ENCODE results near the gene IL1F10. TPM values are rescaled to one million over a fixed set of nuclear protein-coding genes. Genes with fewer than 3 reads are reported as not detected.

IL1F10 gene
- total RNA-seq, 1 experiment from 2014 or later = not detected

DNA sequence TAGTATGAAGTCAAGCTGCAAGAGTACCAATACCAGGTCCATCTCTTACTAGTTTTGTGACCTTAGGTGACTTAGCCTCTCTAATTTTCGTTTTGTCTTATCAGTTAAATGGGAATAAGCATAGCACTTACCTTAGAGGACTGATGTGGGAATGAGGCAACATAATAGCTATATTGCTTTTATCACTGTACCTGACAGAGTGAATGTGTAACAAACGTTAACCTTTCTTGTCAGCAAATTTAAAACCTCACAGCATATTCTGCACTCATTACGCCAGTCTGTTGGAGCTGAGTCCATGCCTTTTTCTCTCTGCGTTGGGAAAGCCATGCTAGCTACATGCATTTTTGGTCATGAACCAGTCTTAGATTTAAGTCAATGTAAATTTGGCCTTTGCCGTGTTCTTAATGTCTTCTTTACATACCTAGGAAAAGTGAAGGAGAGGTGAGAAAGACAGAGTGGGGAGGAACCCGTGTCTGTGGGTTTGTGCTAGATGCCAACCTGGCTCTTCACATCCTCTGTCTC lies 15.3 kb upstream of the IL1F10 start, which contains the start of gene IL36B:
Gene IL36B (minus strand): TSS at position 472 of the 522 bp plus-strand sequence.
- Histone ChIP-seq H2AFZ (ENCODE audit: low read length) (no peak within 1 kb of the TSS), H3K4me2 (ENCODE audit: low read depth, low read length, poor library complexity, severe bottlenecking) (no peak within 1 kb of the TSS), H3K36me3 (ENCODE audit: insufficient read depth, low read length) (no peaks in the 10 kb centered on the region), H3K9me3 (ENCODE audit: low read length) (no peaks in the 10 kb centered on the region), H3K79me2 (ENCODE audit: low read length) (no peaks in the 10 kb centered on the region), H3K27ac (ENCODE audit: low read length) (no peak within 1 kb of the TSS), H3K27me3 (ENCODE audit: low read length) (no peaks in the 10 kb centered on the region), H4K20me1 (ENCODE audit: insufficient read depth, low read depth, low read length) (no peaks in the 10 kb centered on the region), H3K4me3 (ENCODE audit: low read length) (no peak within 1 kb of the TSS), H3K4me1 (ENCODE audit: low read length) (no peaks in the 10 kb centered on the region), H3K9me2 (replicated peaks; ENCODE audit: insufficient read depth, low read length) (no peaks in the 10 kb centered on the region), H3K9ac (ENCODE audit: low read length) (no peak within 1 kb of the TSS)
- DNase-seq = no peak

- H3K36me3 ChIP-seq (ENCODE audit: insufficient read depth, low read length) = no peaks in the 10 kb centered on the region
Observed at GRCh38 chr2:113053666-113054065, 14.1 kb upstream of the IL1F10 start.

GRCh38 chr2:113054066-113054465 lies 13.7 kb upstream of the IL1F10 start:
- no peak overlapping the region for H3K4me2 ChIP-seq (ENCODE audit: low read depth, low read length, poor library complexity, severe bottlenecking)
- H3K9ac ChIP-seq (ENCODE audit: low read length) = no peak overlapping the region
- no peaks in the 10 kb centered on the region for H3K27me3 ChIP-seq (ENCODE audit: low read length)
- no peak overlapping the region for H2AFZ ChIP-seq (ENCODE audit: low read length)
- no peaks in the 10 kb centered on the region for H3K9me2 ChIP-seq (replicated peaks; ENCODE audit: insufficient read depth, low read length)
- no peaks in the 10 kb centered on the region for H3K4me1 ChIP-seq (ENCODE audit: low read length)
- no peaks in the 10 kb centered on the region for H3K79me2 ChIP-seq (ENCODE audit: low read length)
- H3K36me3 ChIP-seq (ENCODE audit: insufficient read depth, low read length) = no peaks in the 10 kb centered on the region
- DNase-seq = no peak
- no peak overlapping the region for H3K27ac ChIP-seq (ENCODE audit: low read length)
- H4K20me1 ChIP-seq (ENCODE audit: insufficient read depth, low read depth, low read length) = no peaks in the 10 kb centered on the region
- H3K9me3 ChIP-seq (ENCODE audit: low read length) = no peaks in the 10 kb centered on the region
- H3K4me3 ChIP-seq (ENCODE audit: low read length) = no peak overlapping the region

More at GRCh38 chr2:113053666-113054065, 14.1 kb upstream of the IL1F10 start:
- Histone ChIP-seq H3K9me3 (ENCODE audit: low read length) (no peaks in the 10 kb centered on the region), H3K4me2 (ENCODE audit: low read depth, low read length, poor library complexity, severe bottlenecking) (no peak overlapping the region), H2AFZ (ENCODE audit: low read length) (no peak overlapping the region), H3K27ac (ENCODE audit: low read length) (no peak overlapping the region), H4K20me1 (ENCODE audit: insufficient read depth, low read depth, low read length) (no peaks in the 10 kb centered on the region), H3K9me2 (replicated peaks; ENCODE audit: insufficient read depth, low read length) (no peaks in the 10 kb centered on the region), H3K79me2 (ENCODE audit: low read length) (no peaks in the 10 kb centered on the region), H3K27me3 (ENCODE audit: low read length) (no peaks in the 10 kb centered on the region), H3K4me3 (ENCODE audit: low read length) (no peak overlapping the region), H3K9ac (ENCODE audit: low read length) (no peak overlapping the region), H3K4me1 (ENCODE audit: low read length) (no peaks in the 10 kb centered on the region)
- no peak for DNase-seq

GRCh38 chr2:113056521-113056920 lies 11.2 kb upstream of the IL1F10 start:
- Histone ChIP-seq H3K79me2 (ENCODE audit: low read length) (no peaks in the 10 kb centered on the region), H3K9me3 (ENCODE audit: low read length) (no peaks in the 10 kb centered on the region), H3K27me3 (ENCODE audit: low read length) (no peaks in the 10 kb centered on the region), H2AFZ (ENCODE audit: low read length) (no peak overlapping the region), H3K4me2 (ENCODE audit: low read depth, low read length, poor library complexity, severe bottlenecking) (no peak overlapping the region), H3K9me2 (replicated peaks; ENCODE audit: insufficient read depth, low read length) (no peaks in the 10 kb centered on the region), H4K20me1 (ENCODE audit: insufficient read depth, low read depth, low read length) (no peaks in the 10 kb centered on the region), H3K4me3 (ENCODE audit: low read length) (no peak overlapping the region), H3K9ac (ENCODE audit: low read length) (no peak overlapping the region), H3K27ac (ENCODE audit: low read length) (no peak overlapping the region), H3K4me1 (ENCODE audit: low read length) (no peaks in the 10 kb centered on the region), H3K36me3 (ENCODE audit: insufficient read depth, low read length) (no peaks in the 10 kb centered on the region)
- DNase-seq = no peak

- Histone ChIP-seq H4K20me1 (ENCODE audit: insufficient read depth, low read depth, low read length) (no peaks in the 10 kb centered on the region), H3K27ac (ENCODE audit: low read length) (no peak overlapping the region), H3K27me3 (ENCODE audit: low read length) (no peaks in the 10 kb centered on the region), H3K36me3 (ENCODE audit: insufficient read depth, low read length) (no peaks in the 10 kb centered on the region), H3K9ac (ENCODE audit: low read length) (no peak overlapping the region), H2AFZ (ENCODE audit: low read length) (no peak overlapping the region), H3K9me3 (ENCODE audit: low read length) (no peaks in the 10 kb centered on the region), H3K4me1 (ENCODE audit: low read length) (no peaks in the 10 kb centered on the region), H3K4me2 (ENCODE audit: low read depth, low read length, poor library complexity, severe bottlenecking) (no peak overlapping the region), H3K4me3 (ENCODE audit: low read length) (no peak overlapping the region), H3K9me2 (replicated peaks; ENCODE audit: insufficient read depth, low read length) (no peaks in the 10 kb centered on the region), H3K79me2 (ENCODE audit: low read length) (no peaks in the 10 kb centered on the region)
- DNase-seq = no peak
Observed at GRCh38 chr2:113057117-113057516, 10.7 kb upstream of the IL1F10 start.

GRCh38 chr2:113058411-113058994 lies 9.3 kb upstream of the IL1F10 start:
- Histone ChIP-seq H2AFZ (ENCODE audit: low read length) (no peak overlapping the region), H3K36me3 (ENCODE audit: insufficient read depth, low read length) (no peaks in the 10 kb centered on the region), H3K4me1 (ENCODE audit: low read length) (no peaks in the 10 kb centered on the region), H3K27me3 (ENCODE audit: low read length) (no peaks in the 10 kb centered on the region), H3K79me2 (ENCODE audit: low read length) (no peaks in the 10 kb centered on the region), H3K4me2 (ENCODE audit: low read depth, low read length, poor library complexity, severe bottlenecking) (no peak overlapping the region), H4K20me1 (ENCODE audit: insufficient read depth, low read depth, low read length) (no peaks in the 10 kb centered on the region), H3K27ac (ENCODE audit: low read length) (no peak overlapping the region), H3K9me3 (ENCODE audit: low read length) (no peaks in the 10 kb centered on the region), H3K9ac (ENCODE audit: low read length) (no peak overlapping the region), H3K4me3 (ENCODE audit: low read length) (no peak overlapping the region), H3K9me2 (replicated peaks; ENCODE audit: insufficient read depth, low read length) (no peaks in the 10 kb centered on the region)
- DNase-seq = no peak

DNA sequence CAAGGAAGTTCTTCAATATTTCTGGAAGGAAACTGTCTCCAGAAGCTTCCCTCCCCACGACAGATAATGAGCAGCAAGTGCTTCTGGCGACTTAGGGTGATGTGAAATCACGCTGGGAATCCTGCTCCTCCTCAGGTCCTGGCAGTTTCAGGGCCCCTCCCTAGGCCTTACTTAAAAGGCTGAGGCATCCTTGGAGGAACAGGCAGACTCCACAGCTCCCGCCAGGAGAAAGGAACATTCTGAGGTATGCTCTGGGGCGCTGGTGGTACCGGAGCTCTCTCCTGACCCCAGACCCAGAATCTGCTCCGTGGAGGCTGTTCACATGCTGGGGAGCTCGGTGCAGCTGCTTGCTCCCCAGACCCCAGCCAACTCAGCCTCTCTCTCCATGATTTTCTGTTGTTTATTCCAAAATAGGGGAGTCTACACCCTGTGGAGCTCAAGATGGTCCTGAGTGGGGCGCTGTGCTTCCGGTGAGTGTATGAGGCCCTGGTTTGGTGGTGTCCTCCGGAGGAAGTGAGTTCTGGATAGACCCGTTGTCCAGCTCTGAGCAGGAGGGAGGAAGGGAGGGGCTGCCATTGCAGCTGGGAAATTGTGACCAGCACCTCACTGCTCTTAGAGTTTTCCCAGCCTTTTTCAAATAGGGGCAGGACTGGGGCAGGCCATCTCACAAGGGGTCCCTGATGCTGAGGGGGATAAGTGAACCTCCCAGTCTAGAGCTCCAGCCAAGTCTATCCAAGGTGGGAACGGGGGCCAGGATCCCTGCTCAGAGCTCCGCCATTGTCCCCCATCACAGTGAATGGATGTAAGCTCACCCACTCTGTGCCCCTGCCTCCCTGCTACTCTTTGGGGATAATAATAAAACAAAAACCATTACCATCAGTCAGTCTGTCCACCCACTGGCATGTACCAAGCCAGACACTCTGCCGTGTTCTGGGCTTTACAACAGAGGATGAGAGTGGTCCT lies 8.5 kb upstream of the IL1F10 start, which contains the start of gene IL36RN:
Gene IL36RN (plus strand): TSS at position 201 of the 963 bp plus-strand sequence. CDS start 241 bp downstream, at position 442.
- Histone ChIP-seq H3K9ac (ENCODE audit: low read length) (no peak within 1 kb of the TSS), H3K4me2 (ENCODE audit: low read depth, low read length, poor library complexity, severe bottlenecking) (no peak within 1 kb of the TSS), H3K9me2 (replicated peaks; ENCODE audit: insufficient read depth, low read length) (no peaks in the 10 kb centered on the region), H2AFZ (ENCODE audit: low read length) (no peak within 1 kb of the TSS), H4K20me1 (ENCODE audit: insufficient read depth, low read depth, low read length) (no peaks in the 10 kb centered on the region), H3K27me3 (ENCODE audit: low read length) (no peaks in the 10 kb centered on the region), H3K36me3 (ENCODE audit: insufficient read depth, low read length) (no peaks in the 10 kb centered on the region), H3K4me1 (ENCODE audit: low read length) (no peaks in the 10 kb centered on the region), H3K27ac (ENCODE audit: low read length) (no peak within 1 kb of the TSS), H3K9me3 (ENCODE audit: low read length) (no peaks in the 10 kb centered on the region), H3K4me3 (ENCODE audit: low read length) (no peak within 1 kb of the TSS), H3K79me2 (ENCODE audit: low read length) (no peaks in the 10 kb centered on the region)
- DNase-seq = no peak

- H2AFZ ChIP-seq (ENCODE audit: low read length) = no peak overlapping the region
- no peaks in the 10 kb centered on the region for H3K27me3 ChIP-seq (ENCODE audit: low read length)
- H3K9me2 ChIP-seq (replicated peaks; ENCODE audit: insufficient read depth, low read length) = no peaks in the 10 kb centered on the region
- no peaks in the 10 kb centered on the region for H3K79me2 ChIP-seq (ENCODE audit: low read length)
- H3K4me1 ChIP-seq (ENCODE audit: low read length) = no peaks in the 10 kb centered on the region
- H3K4me2 ChIP-seq (ENCODE audit: low read depth, low read length, poor library complexity, severe bottlenecking) = no peak overlapping the region
- H3K9me3 ChIP-seq (ENCODE audit: low read length) = no peaks in the 10 kb centered on the region
- H3K4me3 ChIP-seq (ENCODE audit: low read length) = no peak overlapping the region
- DNase-seq = no peak
- H4K20me1 ChIP-seq (ENCODE audit: insufficient read depth, low read depth, low read length) = no peaks in the 10 kb centered on the region
- no peak overlapping the region for H3K9ac ChIP-seq (ENCODE audit: low read length)
- H3K27ac ChIP-seq (ENCODE audit: low read length) = no peak overlapping the region
- no peaks in the 10 kb centered on the region for H3K36me3 ChIP-seq (ENCODE audit: insufficient read depth, low read length)
Observed at GRCh38 chr2:113060396-113060795, 7.4 kb upstream of the IL1F10 start.

All from Karpas-422 (cell line).